ENCODE results near the gene HOXD13.

The HOXD13 gene

GRCh38 chr2:176092270-176093144 is at the start of gene HOXD13:
Gene HOXD13, plus strand, starts transcription at chr2:176092721. Its CDS starts 170 bp downstream, at chr2:176092891.
- no peak for DNase-seq

- DNase-seq: peak; percentile 41
These were observed 36.1 kb upstream of the HOXD13 start for GRCh38 chr2:176056406-176056805.

- no peak for DNase-seq
These were observed 28.6 kb upstream of the HOXD13 start for GRCh38 chr2:176063958-176064357.

- DNase-seq: no peak
These were observed 25.6 kb upstream of the HOXD13 start for GRCh38 chr2:176066645-176067588.

GRCh38 chr2:176067589-176068418 is 24.7 kb upstream of the HOXD13 start:
- no peak for DNase-seq

- no peak for DNase-seq
These were observed 24.1 kb upstream of the HOXD13 start for GRCh38 chr2:176068419-176068832.

- DNase-seq: no peak
These were observed 20.9 kb upstream of the HOXD13 start for GRCh38 chr2:176071330-176072291.

- DNase-seq: no peak
These were observed 20.2 kb upstream of the HOXD13 start for GRCh38 chr2:176072292-176072669.

- no peak for DNase-seq
These were observed 19.3 kb upstream of the HOXD13 start for GRCh38 chr2:176072951-176073904.

GRCh38 chr2:176074919-176075425 is 17.5 kb upstream of the HOXD13 start:
- no peak for DNase-seq

- DNase-seq: no peak
These were observed 17.0 kb upstream of the HOXD13 start for GRCh38 chr2:176075481-176075880.

GRCh38 chr2:176076063-176076462 is 16.5 kb upstream of the HOXD13 start:
- no peak for DNase-seq

GRCh38 chr2:176076796-176077195 is 15.7 kb upstream of the HOXD13 start:
- no peak for DNase-seq

- no peak for DNase-seq
These were observed 13.8 kb upstream of the HOXD13 start for GRCh38 chr2:176078541-176079284.

- DNase-seq: no peak
These were observed 13.2 kb upstream of the HOXD13 start for GRCh38 chr2:176079285-176079830.

GRCh38 chr2:176079831-176080539 is 12.5 kb upstream of the HOXD13 start:
- DNase-seq: no peak

- DNase-seq: no peak
These were observed 11.8 kb upstream of the HOXD13 start for GRCh38 chr2:176080540-176081375.
